ENCODE results near the gene ATP8B3.

DNA sequence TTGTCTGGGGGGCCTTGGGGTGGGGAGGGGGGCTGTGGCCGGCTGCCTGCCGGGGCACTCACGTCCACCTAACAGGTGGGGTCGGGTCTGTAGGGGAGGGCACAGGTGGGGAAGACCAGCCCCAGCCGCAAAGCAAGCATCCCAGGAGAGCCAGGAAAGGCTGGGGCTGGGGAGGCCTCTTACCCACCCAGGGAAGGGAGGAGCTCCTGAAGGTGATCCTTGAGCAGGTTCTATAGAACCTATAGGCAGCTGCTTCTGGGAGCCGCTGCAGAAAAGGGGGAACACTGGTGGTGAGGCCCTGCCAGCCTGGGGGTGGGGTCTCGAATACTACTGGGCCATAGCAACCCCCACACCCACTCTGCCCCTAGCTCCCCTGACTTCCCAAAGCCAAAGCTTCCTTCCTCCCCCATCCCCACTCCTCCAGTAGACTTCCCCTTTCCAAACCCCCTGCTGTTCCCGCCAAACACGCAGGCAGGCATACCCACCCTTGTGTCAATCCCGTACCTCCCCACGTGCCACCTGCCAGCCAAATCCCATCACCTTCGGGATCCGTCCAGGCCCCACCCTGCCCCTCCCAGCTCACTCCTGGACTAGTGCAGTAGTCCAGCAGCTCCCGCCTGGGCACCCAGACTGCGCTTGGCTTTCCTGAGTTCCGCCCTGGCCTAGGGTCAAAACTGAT, 45.7 kb upstream of the ATP8B3 start:
- no peak for TF ChIP-seq NFIC (IDR thresholded peaks at IDR 0.05)
- TF ChIP-seq, protein P1, sequence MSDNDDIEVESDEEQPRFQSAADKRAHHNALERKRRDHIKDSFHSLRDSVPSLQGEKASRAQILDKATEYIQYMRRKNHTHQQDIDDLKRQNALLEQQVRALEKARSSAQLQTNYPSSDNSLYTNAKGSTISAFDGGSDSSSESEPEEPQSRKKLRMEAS (IDR thresholded peaks at IDR 0.05), result no peak
- no peak for TF ChIP-seq YY1 (IDR thresholded peaks at IDR 0.05; ENCODE audit: low read depth)
- no peak for TF ChIP-seq CEBPB (IDR thresholded peaks at IDR 0.05)
- TF ChIP-seq EP300 (IDR thresholded peaks at IDR 0.05; ENCODE audit: borderline replicate concordance), result no peak
- TF ChIP-seq TCF12 (IDR thresholded peaks at IDR 0.05; ENCODE audit: low read depth), result no peak
- TF ChIP-seq, protein P2, sequence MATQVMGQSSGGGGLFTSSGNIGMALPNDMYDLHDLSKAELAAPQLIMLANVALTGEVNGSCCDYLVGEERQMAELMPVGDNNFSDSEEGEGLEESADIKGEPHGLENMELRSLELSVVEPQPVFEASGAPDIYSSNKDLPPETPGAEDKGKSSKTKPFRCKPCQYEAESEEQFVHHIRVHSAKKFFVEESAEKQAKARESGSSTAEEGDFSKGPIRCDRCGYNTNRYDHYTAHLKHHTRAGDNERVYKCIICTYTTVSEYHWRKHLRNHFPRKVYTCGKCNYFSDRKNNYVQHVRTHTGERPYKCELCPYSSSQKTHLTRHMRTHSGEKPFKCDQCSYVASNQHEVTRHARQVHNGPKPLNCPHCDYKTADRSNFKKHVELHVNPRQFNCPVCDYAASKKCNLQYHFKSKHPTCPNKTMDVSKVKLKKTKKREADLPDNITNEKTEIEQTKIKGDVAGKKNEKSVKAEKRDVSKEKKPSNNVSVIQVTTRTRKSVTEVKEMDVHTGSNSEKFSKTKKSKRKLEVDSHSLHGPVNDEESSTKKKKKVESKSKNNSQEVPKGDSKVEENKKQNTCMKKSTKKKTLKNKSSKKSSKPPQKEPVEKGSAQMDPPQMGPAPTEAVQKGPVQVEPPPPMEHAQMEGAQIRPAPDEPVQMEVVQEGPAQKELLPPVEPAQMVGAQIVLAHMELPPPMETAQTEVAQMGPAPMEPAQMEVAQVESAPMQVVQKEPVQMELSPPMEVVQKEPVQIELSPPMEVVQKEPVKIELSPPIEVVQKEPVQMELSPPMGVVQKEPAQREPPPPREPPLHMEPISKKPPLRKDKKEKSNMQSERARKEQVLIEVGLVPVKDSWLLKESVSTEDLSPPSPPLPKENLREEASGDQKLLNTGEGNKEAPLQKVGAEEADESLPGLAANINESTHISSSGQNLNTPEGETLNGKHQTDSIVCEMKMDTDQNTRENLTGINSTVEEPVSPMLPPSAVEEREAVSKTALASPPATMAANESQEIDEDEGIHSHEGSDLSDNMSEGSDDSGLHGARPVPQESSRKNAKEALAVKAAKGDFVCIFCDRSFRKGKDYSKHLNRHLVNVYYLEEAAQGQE (IDR thresholded peaks at IDR 0.05; ENCODE audit: low read depth), result no peak

Data from Ishikawa (cell line).